Measurements from ENCODE around the gene SLC22A23.

DNA sequence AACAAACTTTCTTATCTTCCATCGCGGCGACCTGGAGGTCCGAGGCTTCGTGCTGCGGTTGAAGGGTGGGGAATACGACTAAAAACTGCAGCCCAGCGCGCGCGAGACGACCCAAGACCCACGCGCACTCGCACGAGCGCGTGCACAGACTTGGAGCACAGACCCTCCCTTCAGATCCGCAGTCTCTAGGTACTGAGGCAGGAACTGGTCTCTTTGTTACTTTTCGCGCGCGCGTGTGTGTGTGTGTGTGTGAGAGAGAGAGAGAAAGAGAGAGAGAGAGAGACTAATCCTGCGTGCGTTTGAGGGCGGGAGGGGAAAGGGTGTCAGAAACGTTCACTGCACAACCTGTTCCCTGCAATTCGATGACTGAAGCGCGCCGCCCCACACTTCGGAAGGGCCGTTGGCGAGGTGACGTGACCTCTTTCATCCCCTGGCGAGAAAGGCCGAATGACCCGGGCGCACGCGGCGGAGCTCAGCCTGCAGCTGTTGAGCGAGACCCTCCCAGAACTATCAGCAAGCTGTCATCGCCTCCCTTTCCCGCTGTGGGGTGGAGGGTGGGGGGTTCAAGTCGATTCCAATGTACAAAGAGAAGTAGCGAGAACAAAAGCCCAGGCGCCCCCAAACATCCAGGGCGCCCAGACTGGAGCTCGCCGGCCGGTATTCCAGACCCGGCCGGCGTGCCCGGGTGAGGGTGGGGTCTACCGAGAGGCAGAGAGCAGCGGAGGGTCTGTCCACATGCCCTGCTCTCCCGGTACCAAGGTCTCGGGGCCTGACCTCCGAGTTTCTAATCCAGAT is 227.9 kb downstream of the SLC22A23 start:
- no peak for TF ChIP-seq EZH2 (IDR thresholded peaks at IDR 0.05; ENCODE audit: borderline replicate concordance, insufficient read depth, low read depth, low read length, poor library complexity, severe bottlenecking)
- TF ChIP-seq, protein P1, sequence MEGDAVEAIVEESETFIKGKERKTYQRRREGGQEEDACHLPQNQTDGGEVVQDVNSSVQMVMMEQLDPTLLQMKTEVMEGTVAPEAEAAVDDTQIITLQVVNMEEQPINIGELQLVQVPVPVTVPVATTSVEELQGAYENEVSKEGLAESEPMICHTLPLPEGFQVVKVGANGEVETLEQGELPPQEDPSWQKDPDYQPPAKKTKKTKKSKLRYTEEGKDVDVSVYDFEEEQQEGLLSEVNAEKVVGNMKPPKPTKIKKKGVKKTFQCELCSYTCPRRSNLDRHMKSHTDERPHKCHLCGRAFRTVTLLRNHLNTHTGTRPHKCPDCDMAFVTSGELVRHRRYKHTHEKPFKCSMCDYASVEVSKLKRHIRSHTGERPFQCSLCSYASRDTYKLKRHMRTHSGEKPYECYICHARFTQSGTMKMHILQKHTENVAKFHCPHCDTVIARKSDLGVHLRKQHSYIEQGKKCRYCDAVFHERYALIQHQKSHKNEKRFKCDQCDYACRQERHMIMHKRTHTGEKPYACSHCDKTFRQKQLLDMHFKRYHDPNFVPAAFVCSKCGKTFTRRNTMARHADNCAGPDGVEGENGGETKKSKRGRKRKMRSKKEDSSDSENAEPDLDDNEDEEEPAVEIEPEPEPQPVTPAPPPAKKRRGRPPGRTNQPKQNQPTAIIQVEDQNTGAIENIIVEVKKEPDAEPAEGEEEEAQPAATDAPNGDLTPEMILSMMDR (IDR thresholded peaks at IDR 0.05): no peak
